ENCODE results near the gene SMURF1.

SMURF1 gene

GRCh38 chr7:99028261-99028973 is 115.5 kb downstream of the SMURF1 start:
- DNase-seq (ENCODE audit: low read depth) = no peak

- no peak for DNase-seq (ENCODE audit: low read depth)
Measured at GRCh38 chr7:99027841-99028240, 116.1 kb downstream of the SMURF1 start.

- DNase-seq (ENCODE audit: low read depth) = no peak
Measured at GRCh38 chr7:99027241-99027640, 116.7 kb downstream of the SMURF1 start.

GRCh38 chr7:99024066-99024465 is 119.8 kb downstream of the SMURF1 start:
- DNase-seq (ENCODE audit: low read depth) = no peak

- DNase-seq (ENCODE audit: low read depth) = no peak
Measured at GRCh38 chr7:99021941-99022560, 121.9 kb downstream of the SMURF1 start.

DNA sequence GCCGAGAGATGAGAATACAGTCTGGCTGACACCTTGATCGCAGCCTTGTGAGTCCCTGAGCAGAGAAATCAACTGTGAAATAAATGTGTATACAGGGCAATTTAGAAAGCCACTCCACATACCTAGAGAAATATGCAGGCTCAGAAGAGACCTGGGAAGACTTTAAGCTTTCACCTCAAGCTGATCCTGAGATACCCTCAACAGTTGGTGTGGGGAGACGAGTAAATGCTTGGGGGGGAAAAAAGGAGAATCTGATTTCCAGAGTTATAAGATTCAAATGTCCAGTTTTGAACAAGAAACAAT is 123.5 kb downstream of the SMURF1 start:
- DNase-seq (ENCODE audit: low read depth) = no peak

GRCh38 chr7:99019523-99020412 is 124.1 kb downstream of the SMURF1 start:
- DNase-seq (ENCODE audit: low read depth) = no peak

DNA sequence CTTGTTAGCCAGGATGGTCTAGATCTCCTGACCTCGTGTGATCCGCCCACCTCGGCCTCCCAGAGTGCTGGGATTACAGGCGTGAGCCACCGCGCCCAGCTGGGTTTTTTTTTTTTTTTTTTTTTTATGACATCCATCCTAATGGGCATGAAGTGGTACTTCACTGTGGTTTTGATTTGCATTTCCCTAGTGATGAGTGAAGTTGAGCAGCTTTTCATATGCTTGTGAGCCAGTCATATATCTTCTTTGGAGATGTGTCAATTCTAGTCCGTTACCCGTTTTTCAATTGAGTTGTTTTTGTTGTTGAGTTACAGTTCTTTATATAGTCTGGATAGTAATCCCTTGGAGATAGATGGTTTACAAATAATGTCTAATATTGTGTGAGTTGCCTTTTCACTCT is 127.7 kb downstream of the SMURF1 start:
- DNase-seq (ENCODE audit: low read depth) = no peak

DNA sequence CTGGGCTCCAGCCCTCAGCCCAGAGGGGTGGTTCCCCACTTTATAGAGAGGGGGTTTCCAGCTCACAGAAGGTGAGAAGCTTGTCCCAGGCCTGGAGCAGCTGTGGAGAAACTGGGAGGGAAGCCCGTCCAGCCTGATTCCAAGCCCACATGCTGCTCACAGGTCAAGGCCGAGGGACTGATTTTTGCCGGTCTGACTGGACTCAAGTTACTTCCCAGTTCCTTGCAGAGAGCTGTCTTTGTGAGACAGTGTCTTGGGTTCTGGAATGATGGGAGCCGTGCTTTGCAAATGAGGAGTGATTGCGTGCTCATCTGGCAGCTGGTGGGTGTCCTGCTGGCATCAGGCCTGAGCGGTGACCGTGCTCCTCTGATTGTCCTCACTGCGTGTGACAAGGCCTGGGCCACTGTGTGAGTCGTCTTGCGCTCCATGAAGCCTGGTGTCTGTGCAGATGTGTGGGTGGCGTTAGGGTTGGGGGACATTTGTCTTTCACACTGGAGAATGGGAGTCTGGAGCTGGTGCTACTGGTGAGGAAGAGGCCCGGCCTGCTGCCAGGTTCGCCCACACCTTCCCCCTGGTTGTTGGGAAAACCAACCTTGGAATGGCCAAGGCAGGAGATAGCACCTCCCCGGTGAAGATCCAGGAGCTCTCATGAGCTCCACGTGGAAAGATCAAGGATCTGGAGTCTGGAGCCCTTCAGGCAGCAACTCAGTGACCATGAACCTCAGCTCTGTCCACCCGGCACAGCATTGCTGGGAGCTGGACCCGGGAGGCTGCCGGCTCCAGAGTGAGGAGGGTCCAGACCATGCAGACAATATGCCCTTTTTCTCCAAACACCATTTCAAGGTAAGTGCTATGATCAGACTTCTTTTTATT is 129.6 kb downstream of the SMURF1 start:
- no peak for DNase-seq (ENCODE audit: low read depth)

- no peak for DNase-seq (ENCODE audit: low read depth)
Measured at GRCh38 chr7:99013266-99014112, 130.4 kb downstream of the SMURF1 start.

GRCh38 chr7:99012722-99013121 is 131.2 kb downstream of the SMURF1 start:
- DNase-seq (ENCODE audit: low read depth) = no peak

DNA sequence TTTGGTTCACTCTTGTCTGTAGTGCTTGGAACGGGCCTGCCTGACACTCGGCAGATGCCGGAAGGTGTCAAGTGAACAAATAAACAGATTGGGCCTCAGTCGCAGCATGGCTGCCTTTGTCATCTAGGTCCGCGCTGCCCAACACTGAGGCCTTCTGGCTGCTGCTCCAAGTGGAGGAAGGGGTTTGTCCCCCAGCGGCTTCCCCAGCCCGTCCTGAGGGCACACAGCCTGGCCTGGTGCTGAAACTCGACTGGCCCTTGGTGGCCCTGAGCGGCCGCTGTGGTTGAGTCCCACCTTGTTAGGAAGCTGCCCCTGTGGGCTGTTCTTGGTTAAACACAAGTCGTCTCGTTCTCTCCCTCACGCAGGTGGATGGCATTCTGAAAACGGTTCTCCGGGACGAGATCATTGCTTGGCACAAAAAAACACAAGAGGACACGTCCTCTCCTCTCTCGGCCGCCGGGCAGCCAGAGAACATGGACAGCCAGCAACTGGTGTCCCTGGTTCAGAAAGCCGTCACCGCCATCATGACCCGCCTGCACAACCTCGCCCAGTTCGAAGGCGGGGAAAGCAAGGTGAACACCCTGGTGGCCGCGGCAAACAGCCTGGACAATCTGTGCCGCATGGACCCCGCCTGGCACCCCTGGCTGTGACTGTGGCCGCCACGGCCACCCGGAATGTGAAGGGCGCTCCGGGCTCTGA is 132.1 kb downstream of the SMURF1 start:
- DNase-seq (ENCODE audit: low read depth) = no peak

DNA sequence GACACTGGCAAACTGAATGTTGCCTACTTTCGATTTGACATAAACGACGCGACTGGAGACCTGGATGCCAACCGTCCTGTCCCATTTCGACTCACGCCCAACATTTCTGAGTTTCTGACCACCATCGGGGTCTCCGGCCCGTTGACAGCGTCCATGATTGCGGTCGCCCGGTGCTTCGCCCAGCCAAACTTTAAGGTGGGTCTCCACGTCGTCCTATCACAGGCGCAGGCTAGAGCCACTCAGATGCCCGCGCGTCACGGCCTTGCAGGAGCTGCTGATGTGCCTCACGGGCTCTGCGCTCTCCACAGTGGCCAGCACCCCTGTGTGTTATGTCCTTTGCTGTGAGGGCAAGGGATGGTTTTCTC is 132.6 kb downstream of the SMURF1 start:
- DNase-seq (ENCODE audit: low read depth) = no peak

GRCh38 chr7:99010281-99010680 is 133.6 kb downstream of the SMURF1 start:
- no peak for DNase-seq (ENCODE audit: low read depth)

DNA sequence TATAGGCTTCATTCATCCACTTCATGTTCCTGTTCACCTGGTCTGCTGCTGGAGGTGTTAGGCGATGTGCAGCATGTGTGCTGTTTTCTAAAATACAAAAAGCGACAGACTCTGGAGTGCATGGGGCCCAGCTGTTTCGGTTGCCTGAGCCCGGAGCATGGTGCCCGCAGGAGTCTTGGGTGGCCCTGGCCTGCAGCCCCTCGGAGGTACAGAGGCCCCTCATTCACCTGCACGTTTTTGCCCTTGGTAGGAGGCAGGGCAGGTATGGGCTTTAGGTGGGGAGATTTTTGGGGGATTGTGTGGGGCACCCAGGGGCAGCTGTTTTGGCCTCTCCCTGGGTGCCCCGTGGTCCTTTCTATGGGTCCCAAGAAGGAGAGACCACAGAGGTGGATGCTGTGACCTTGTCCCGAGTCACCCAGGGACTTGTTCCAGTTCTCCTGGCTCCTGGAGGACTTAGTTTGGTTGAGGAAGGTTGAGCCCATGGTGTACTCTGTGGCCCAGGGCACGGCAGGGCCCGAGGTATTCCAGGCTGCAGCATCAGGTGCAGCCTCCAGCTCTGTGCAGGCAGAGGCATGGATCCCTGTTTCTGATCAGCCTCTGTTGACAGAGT is 134.9 kb downstream of the SMURF1 start:
- DNase-seq (ENCODE audit: low read depth) = no peak

DNA sequence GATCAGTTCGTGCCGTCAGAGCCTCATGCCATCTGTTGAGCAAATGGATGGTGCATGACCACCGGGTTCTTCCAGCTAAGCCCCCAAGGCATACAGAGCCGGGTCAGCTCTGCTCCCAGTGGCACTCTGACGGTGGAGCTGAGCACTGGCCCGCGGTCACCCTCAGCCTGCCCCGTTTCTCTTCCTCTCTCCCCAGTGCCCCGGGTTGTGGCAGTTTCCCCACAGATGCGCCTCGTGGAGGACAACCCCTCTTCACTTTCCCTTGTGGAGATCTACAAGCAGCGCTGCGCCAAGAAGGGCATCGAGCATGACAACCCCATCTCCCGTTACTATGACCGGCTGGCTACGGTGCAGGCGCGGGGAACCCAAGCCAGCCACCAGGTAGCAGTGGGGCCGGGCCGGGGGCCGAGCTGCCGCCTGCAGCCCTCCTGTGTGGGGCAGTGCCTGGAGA is 135.7 kb downstream of the SMURF1 start:
- no peak for DNase-seq (ENCODE audit: low read depth)

- no peak for DNase-seq (ENCODE audit: low read depth)
Measured at GRCh38 chr7:99006739-99007424, 137.0 kb downstream of the SMURF1 start.

DNA sequence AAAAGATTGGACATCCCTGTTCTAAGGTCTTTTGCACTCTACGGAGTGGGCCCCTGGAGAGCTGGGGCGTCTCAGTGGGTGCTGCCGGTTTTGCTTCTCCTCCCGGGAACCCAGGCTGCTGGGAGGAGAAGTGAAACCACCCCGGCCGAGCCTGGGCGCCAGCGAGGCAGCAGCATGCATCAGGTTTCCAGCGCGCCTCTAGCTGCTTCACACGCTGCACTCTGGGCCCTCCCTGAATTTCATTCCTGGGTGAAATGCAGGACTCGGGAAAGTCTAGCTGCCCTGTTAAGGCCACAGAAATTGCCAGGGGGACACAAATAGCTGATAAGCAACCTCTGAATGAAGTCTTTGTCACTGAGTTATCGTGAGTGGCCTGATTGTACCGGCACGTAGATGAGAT is 138.1 kb downstream of the SMURF1 start:
- DNase-seq (ENCODE audit: low read depth) = no peak

GRCh38 chr7:99004781-99005500 is 139.0 kb downstream of the SMURF1 start:
- no peak for DNase-seq (ENCODE audit: low read depth)
